K562 (cell line): ENCODE measurements around the gene MFSD11.

Experiments
- ATF7 ChIP-seq: fragments of 450-650 bp; IDR thresholded peaks from 2 replicates; pipeline ENCODE4 v1.7.1; 2014; ENCODE audit warnings: mild to moderate bottlenecking, moderate library complexity
- EP300 ChIP-seq: IDR thresholded peaks from 2 replicates; pipeline ENCODE4 v1.6.1; 2012; ENCODE audit warnings: low read length, improper control_type of control experiment
- MBD2 ChIP-seq: sonication (generic); IDR thresholded peaks from 2 replicates; pipeline ENCODE4 v1.6.1; 2016; ENCODE audit warnings: low read depth, borderline replicate concordance
- MYC ChIP-seq, 2 experiments: fragments of 250-450 bp in 1 of 2; sonication (Bioruptor Pico) in 1 of 2; IDR thresholded peaks; 2 replicates each; pipeline versions ENCODE4 v1.5.1 to v1.6.1; 2012 to 2021; ENCODE audit warnings: low read depth in 2 of 2, borderline replicate concordance in 1 of 2, improper control_type of control experiment in 1 of 2, low read length in 1 of 2, mild to moderate bottlenecking in 1 of 2, moderate library complexity in 1 of 2
- POLR2A ChIP-seq: fragments of 450-650 bp; conservative IDR thresholded peaks from 2 replicates; pipeline ENCODE4 v1.6.1; 2016
- ZNF263 ChIP-seq: sonication (generic); formaldehyde crosslinking; IDR thresholded peaks from 2 replicates; pipeline ENCODE4 v1.8.0; 2022; ENCODE audit warnings: mild to moderate bottlenecking, missing genetic modification reagents, borderline replicate concordance
- ZNF431 ChIP-seq: sonication (generic); formaldehyde crosslinking; IDR thresholded peaks from 2 replicates; pipeline ENCODE4 v1.8.0; 2022; ENCODE audit warnings: mild to moderate bottlenecking, missing genetic modification reagents
- ZSCAN29 ChIP-seq: fragments of 450-650 bp; IDR thresholded peaks from 2 replicates; pipeline ENCODE4 v1.6.1; 2017
- TF ChIP-seq, protein P1 (sequence below): fragments of 450-650 bp; IDR thresholded peaks from 2 replicates; pipeline ENCODE4 v1.6.1; 2017; ENCODE audit warnings: antibody characterized with exemption
- TF ChIP-seq, protein P2 (sequence below), 3 experiments: IDR thresholded peaks in 2 of 3; conservative IDR thresholded peaks in 1 of 3; 2 replicates each; pipeline ENCODE4 v1.5.1; 2011 to 2012; ENCODE audit warnings: low read length in 3 of 3, mild to moderate bottlenecking in 3 of 3, control low read depth in 2 of 3, improper control_type of control experiment in 1 of 3, inconsistent platforms in 1 of 3, low read depth in 1 of 3, mixed read lengths in 1 of 3, moderate library complexity in 1 of 3; ENCODE audit not compliant: insufficient read depth in 2 of 3
- TF ChIP-seq, protein P3 (sequence below): fragments of 250-450 bp; sonication (Bioruptor Pico); IDR thresholded peaks from 2 replicates; pipeline ENCODE4 v1.8.0; 2021; ENCODE audit warnings: moderate library complexity, mild to moderate bottlenecking, inconsistent platforms

DNA sequence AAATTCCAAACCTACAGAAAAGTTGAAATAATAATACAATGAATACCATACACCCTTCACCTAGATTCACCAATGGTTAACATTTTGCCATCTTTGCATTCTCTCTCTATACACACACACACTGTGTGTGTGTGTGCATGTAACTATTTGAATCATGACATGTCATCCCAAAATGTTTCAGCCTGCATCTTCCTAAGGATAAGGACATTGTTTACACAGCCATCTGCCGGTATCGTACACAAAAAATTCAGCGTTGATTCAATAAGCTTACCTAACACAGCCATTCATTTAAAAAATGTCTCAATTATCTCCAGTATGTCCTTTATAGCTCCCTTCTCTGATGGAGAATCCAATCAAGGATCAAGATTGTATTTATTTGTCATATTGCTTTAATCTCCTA is 31.1 kb upstream of the MFSD11 start:
- no peak for TF ChIP-seq EP300
- no peak for TF ChIP-seq ZSCAN29
- TF ChIP-seq, protein P1, sequence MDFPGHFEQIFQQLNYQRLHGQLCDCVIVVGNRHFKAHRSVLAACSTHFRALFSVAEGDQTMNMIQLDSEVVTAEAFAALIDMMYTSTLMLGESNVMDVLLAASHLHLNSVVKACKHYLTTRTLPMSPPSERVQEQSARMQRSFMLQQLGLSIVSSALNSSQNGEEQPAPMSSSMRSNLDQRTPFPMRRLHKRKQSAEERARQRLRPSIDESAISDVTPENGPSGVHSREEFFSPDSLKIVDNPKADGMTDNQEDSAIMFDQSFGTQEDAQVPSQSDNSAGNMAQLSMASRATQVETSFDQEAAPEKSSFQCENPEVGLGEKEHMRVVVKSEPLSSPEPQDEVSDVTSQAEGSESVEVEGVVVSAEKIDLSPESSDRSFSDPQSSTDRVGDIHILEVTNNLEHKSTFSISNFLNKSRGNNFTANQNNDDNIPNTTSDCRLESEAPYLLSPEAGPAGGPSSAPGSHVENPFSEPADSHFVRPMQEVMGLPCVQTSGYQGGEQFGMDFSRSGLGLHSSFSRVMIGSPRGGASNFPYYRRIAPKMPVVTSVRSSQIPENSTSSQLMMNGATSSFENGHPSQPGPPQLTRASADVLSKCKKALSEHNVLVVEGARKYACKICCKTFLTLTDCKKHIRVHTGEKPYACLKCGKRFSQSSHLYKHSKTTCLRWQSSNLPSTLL, result no peak
- TF ChIP-seq POLR2A, result no peak
- TF ChIP-seq ZNF431, result no peak
- TF ChIP-seq, protein P2, sequence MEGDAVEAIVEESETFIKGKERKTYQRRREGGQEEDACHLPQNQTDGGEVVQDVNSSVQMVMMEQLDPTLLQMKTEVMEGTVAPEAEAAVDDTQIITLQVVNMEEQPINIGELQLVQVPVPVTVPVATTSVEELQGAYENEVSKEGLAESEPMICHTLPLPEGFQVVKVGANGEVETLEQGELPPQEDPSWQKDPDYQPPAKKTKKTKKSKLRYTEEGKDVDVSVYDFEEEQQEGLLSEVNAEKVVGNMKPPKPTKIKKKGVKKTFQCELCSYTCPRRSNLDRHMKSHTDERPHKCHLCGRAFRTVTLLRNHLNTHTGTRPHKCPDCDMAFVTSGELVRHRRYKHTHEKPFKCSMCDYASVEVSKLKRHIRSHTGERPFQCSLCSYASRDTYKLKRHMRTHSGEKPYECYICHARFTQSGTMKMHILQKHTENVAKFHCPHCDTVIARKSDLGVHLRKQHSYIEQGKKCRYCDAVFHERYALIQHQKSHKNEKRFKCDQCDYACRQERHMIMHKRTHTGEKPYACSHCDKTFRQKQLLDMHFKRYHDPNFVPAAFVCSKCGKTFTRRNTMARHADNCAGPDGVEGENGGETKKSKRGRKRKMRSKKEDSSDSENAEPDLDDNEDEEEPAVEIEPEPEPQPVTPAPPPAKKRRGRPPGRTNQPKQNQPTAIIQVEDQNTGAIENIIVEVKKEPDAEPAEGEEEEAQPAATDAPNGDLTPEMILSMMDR (IDR thresholded peaks at IDR 0.05 in 2 of 3, conservative IDR thresholded peaks at IDR 0.05 in 1 of 3; ENCODE audit: insufficient read depth in 2 of 3, low read depth in 1 of 3, low read length in 3 of 3), result no peak
- TF ChIP-seq MYC (IDR thresholded peaks at IDR 0.05; ENCODE audit: low read depth, low read length), result no peak
- TF ChIP-seq MYC (CRISPR knock-in tag; IDR thresholded peaks at IDR 0.05; ENCODE audit: borderline replicate concordance, low read depth), result no peak
- no peak for TF ChIP-seq ATF7
- TF ChIP-seq ZNF263, result no peak
- TF ChIP-seq MBD2, result no peak
- TF ChIP-seq, protein P3, sequence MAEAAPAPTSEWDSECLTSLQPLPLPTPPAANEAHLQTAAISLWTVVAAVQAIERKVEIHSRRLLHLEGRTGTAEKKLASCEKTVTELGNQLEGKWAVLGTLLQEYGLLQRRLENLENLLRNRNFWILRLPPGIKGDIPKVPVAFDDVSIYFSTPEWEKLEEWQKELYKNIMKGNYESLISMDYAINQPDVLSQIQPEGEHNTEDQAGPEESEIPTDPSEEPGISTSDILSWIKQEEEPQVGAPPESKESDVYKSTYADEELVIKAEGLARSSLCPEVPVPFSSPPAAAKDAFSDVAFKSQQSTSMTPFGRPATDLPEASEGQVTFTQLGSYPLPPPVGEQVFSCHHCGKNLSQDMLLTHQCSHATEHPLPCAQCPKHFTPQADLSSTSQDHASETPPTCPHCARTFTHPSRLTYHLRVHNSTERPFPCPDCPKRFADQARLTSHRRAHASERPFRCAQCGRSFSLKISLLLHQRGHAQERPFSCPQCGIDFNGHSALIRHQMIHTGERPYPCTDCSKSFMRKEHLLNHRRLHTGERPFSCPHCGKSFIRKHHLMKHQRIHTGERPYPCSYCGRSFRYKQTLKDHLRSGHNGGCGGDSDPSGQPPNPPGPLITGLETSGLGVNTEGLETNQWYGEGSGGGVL, result no peak
